Measurements from ENCODE around the gene ZNF280A. TPM values are rescaled to one million over a fixed set of nuclear protein-coding genes. Genes with fewer than 3 reads are reported as not detected.
"Not testable (repeated sequence)": the region's sequence is repeated elsewhere in the genome, so short reads cannot be mapped to it uniquely, and the experiment has no call there.

ZNF280A gene
- polyA plus RNA-seq, 1 experiment, result not detected

GRCh38 chr22:22513619-22514018, 6.5 kb downstream of the ZNF280A start:
- DNase-seq (ENCODE audit: low read depth), result no peak
- ChIA-PET POLR2A (no interaction called here), CTCF (no interaction called here)
- TF ChIP-seq CTCF (IDR thresholded peaks at IDR 0.05; ENCODE audit: insufficient read depth, low read depth, low read length), result no peak
- Histone ChIP-seq H3K27me3 (ENCODE audit: control insufficient read depth, insufficient read depth, low read length) (no peaks in the 10 kb centered on the region; the same call in 1 of the 2 replicates), H3K36me3 (ENCODE audit: control insufficient read depth, insufficient read depth, low read length) (no peaks in the 10 kb centered on the region), H3K4me3 (ENCODE audit: low read depth, low read length) (no peak overlapping the region)

GRCh38 chr22:22512951-22513350, 7.1 kb downstream of the ZNF280A start:
- no peaks in the 10 kb centered on the region for H3K36me3 ChIP-seq (ENCODE audit: control insufficient read depth, insufficient read depth, low read length)
- no peak overlapping the region for H3K4me3 ChIP-seq (ENCODE audit: low read depth, low read length)
- POLR2A ChIA-PET, result no interaction called here
- H3K27me3 ChIP-seq (ENCODE audit: control insufficient read depth, insufficient read depth, low read length), result no peaks in the 10 kb centered on the region; the same call in 1 of the 2 replicates
- CTCF ChIA-PET, result no interaction called here
- no peak for DNase-seq (ENCODE audit: low read depth)
- TF ChIP-seq CTCF (IDR thresholded peaks at IDR 0.05; ENCODE audit: insufficient read depth, low read depth, low read length), result no peak

GRCh38 chr22:22510833-22511232, 9.2 kb downstream of the ZNF280A start:
- H3K36me3 ChIP-seq (ENCODE audit: control insufficient read depth, insufficient read depth, low read length); DNase-seq (ENCODE audit: low read depth); H3K27me3 ChIP-seq (ENCODE audit: control insufficient read depth, insufficient read depth, low read length); POLR2A ChIA-PET; H3K4me3 ChIP-seq (ENCODE audit: low read depth, low read length); CTCF ChIA-PET: not testable (repeated sequence)

- DNase-seq (ENCODE audit: low read depth); POLR2A ChIA-PET: not testable (repeated sequence)
- CTCF ChIA-PET, result interaction anchor here (1.8 to 2.3 kb wide), 2 partner anchors 9 to 11 kb away, joined by 5 to 6 read pairs; no protein-coding TSS in a partner anchor
Measured at GRCh38 chr22:22509912-22510311, 10.2 kb downstream of the ZNF280A start.

GRCh38 chr22:22508274-22509176, 11.5 kb downstream of the ZNF280A start, which contains the start of gene ZNF280B:
Gene ZNF280B (minus strand): TSS chr22:22508742. CDS start chr22:22489398, 19,344 bp downstream.
- CTCF ChIA-PET, result interaction anchor here (1.1 to 2.3 kb wide), 6 partner anchors 10 to 447 kb away, joined by 3 to 7 read pairs (median 5); partner anchors contain the start of gene ZNF280A
- peak within 1 kb of the TSS; percentile 69 for H3K4me3 ChIP-seq (ENCODE audit: low read depth, low read length)
- POLR2A ChIA-PET, result no interaction called here
- no peaks in the 10 kb centered on the region; the same call in 1 of the 2 replicates for H3K27me3 ChIP-seq (ENCODE audit: control insufficient read depth, insufficient read depth, low read length)
- peak; percentile 7 for DNase-seq (ENCODE audit: low read depth)
- H3K36me3 ChIP-seq (ENCODE audit: control insufficient read depth, insufficient read depth, low read length), result no peaks in the 10 kb centered on the region
- peak; percentile 74 for TF ChIP-seq CTCF (IDR thresholded peaks at IDR 0.05; ENCODE audit: insufficient read depth, low read depth, low read length)

More at GRCh38 chr22:22509912-22510311, 10.2 kb downstream of the ZNF280A start:
- H3K27me3 ChIP-seq (ENCODE audit: control insufficient read depth, insufficient read depth, low read length); H3K4me3 ChIP-seq (ENCODE audit: low read depth, low read length); H3K36me3 ChIP-seq (ENCODE audit: control insufficient read depth, insufficient read depth, low read length): not testable (repeated sequence)

GRCh38 chr22:22507743-22508273, 12.3 kb downstream of the ZNF280A start:
- no peaks in the 10 kb centered on the region for H3K27me3 ChIP-seq (ENCODE audit: control insufficient read depth, insufficient read depth, low read length)
- H3K36me3 ChIP-seq (ENCODE audit: control insufficient read depth, insufficient read depth, low read length), result no peaks in the 10 kb centered on the region
- CTCF ChIA-PET, result interaction anchor here (1.0 to 2.3 kb wide), 6 partner anchors 9 to 448 kb away, joined by 3 to 6 read pairs (median 4); no protein-coding TSS in a partner anchor
- no peak for DNase-seq (ENCODE audit: low read depth)
- POLR2A ChIA-PET, result no interaction called here
- TF ChIP-seq CTCF (IDR thresholded peaks at IDR 0.05; ENCODE audit: insufficient read depth, low read depth, low read length), result no peak
- peak overlapping the region; percentile 69 for H3K4me3 ChIP-seq (ENCODE audit: low read depth, low read length)

All from BJ (cell line).